PC-3 (cell line): Measurements from ENCODE around the gene KRTAP26-1. TPM values are rescaled to one million over a fixed set of nuclear protein-coding genes. Genes with fewer than 3 reads are reported as not detected.

Experiments used
- ATAC-seq: fragments of 200-7000 bp; cut with Tn5 transposase; 2 replicates; pipeline ENCODE4 v1.9.1; 2020; ENCODE audit warnings: mild to moderate bottlenecking, moderate library complexity
- BruUV-seq: library from RNA; stranded (reverse); fragments of 400-500 nt; replicated peaks from 2 replicates; lab custom pipeline; 2021; lab: Mats Ljungman, UMichigan
- CTCF ChIA-PET: fragments of 300-600 bp; sonication (Branson Sonifier 250); formaldehyde crosslinking; loops from one replicate; lab custom pipeline; 2022; ENCODE audit warnings: antibody characterized with exemption; lab: Charles Lee
- POLR2A ChIA-PET: fragments of 300-600 bp; sonication (Branson Sonifier 250); formaldehyde crosslinking; loops from one replicate; lab custom pipeline; 2022; ENCODE audit warnings: antibody characterized with exemption; ENCODE audit not compliant: unreplicated experiment; lab: Charles Lee
- DNase-seq: peaks from one replicate; pipeline ENCODE4 v3.0.0-alpha.2; 2015
- H2AFZ ChIP-seq: fragments of 300-600 bp; sonication (generic); 2 replicates; pipeline ENCODE4 v1.6.0; 2016; ENCODE audit warnings: antibody characterized with exemption, low read length
- H3F3A ChIP-seq: fragments of 300-600 bp; sonication (generic); one replicate; pipeline ENCODE4 v1.6.0; 2017; ENCODE audit warnings: antibody characterized with exemption, low read length, control low read depth, mild to moderate bottlenecking; ENCODE audit not compliant: unreplicated experiment
- H3K27ac ChIP-seq: fragments of 300-600 bp; sonication (generic); 2 replicates; pipeline ENCODE4 v1.5.1; 2016; ENCODE audit warnings: mild to moderate bottlenecking, low read length
- H3K27me3 ChIP-seq: fragments of 300-600 bp; sonication (generic); 2 replicates; pipeline ENCODE4 v1.6.1; 2016; ENCODE audit warnings: low read length, mixed read lengths
- H3K36me3 ChIP-seq: fragments of 300-600 bp; sonication (generic); 2 replicates; pipeline ENCODE4 v1.6.1; 2016; ENCODE audit warnings: low read depth, mixed run types, low read length, mixed read lengths
- H3K4me1 ChIP-seq: fragments of 300-600 bp; sonication (generic); 2 replicates; pipeline ENCODE4 v1.5.1; 2016; ENCODE audit warnings: low read length; ENCODE audit not compliant: insufficient read depth
- H3K4me2 ChIP-seq: fragments of 300-600 bp; sonication (generic); 2 replicates; pipeline ENCODE4 v1.6.0; 2016; ENCODE audit warnings: low read length
- H3K4me3 ChIP-seq: fragments of 300-600 bp; sonication (generic); 2 replicates; pipeline ENCODE4 v1.5.1; 2016; ENCODE audit warnings: mild to moderate bottlenecking, low read length, mixed read lengths
- H3K79me2 ChIP-seq: fragments of 300-600 bp; sonication (generic); 2 replicates; pipeline ENCODE4 v1.6.1; 2017; ENCODE audit warnings: low read length, mixed read lengths
- H3K9ac ChIP-seq: fragments of 300-600 bp; sonication (generic); 2 replicates; pipeline ENCODE4 v1.6.0; 2016; ENCODE audit warnings: mild to moderate bottlenecking, low read length
- H3K9me2 ChIP-seq: fragments of 300-600 bp; sonication (generic); replicated peaks from 2 replicates; pipeline ENCODE4 v1.6.1; 2016; ENCODE audit warnings: mixed run types, low read length, mixed read lengths
- H3K9me3 ChIP-seq: fragments of 300-600 bp; sonication (generic); 2 replicates; pipeline ENCODE4 v1.6.1; 2016; ENCODE audit warnings: low read length, mixed read lengths
- H4K20me1 ChIP-seq: fragments of 300-600 bp; sonication (generic); 2 replicates; pipeline ENCODE4 v1.6.1; 2016; ENCODE audit warnings: low read length, mixed read lengths
- CTCF ChIP-seq: fragments of 300-600 bp; sonication (generic); conservative IDR thresholded peaks from 2 replicates; pipeline ENCODE4 v1.5.1; 2017; ENCODE audit warnings: antibody characterized with exemption, low read depth, mild to moderate bottlenecking, low read length
- EZH2 ChIP-seq: fragments of 300-600 bp; sonication (generic); IDR thresholded peaks from one replicate; pipeline ENCODE4 v1.6.1; 2017; ENCODE audit warnings: antibody characterized with exemption, mild to moderate bottlenecking, low read length; ENCODE audit not compliant: unreplicated experiment
- EZH2phosphoT487 ChIP-seq: fragments of 300-600 bp; sonication (generic); IDR thresholded peaks from 2 replicates; pipeline ENCODE4 v1.6.1; 2018; ENCODE audit warnings: mild to moderate bottlenecking, antibody characterized with exemption, low read length, borderline replicate concordance
- intact Hi-C: fragments of 100-400 bp; cut with micrococcal nuclease; formaldehyde crosslinking; loops from 2 replicates; pipeline ENCODE4 v1.9.0; 2023
- total RNA-seq: library from RNA; depleted of rRNA; stranded (reverse); fragments of >200 nt; gene quantifications from 2 replicates; pipeline ENCODE4 v1.2.3, GENCODE V29; 2014

The KRTAP26-1 gene
- total RNA-seq, 1 experiment from 2014 or later, result not detected

DNA sequence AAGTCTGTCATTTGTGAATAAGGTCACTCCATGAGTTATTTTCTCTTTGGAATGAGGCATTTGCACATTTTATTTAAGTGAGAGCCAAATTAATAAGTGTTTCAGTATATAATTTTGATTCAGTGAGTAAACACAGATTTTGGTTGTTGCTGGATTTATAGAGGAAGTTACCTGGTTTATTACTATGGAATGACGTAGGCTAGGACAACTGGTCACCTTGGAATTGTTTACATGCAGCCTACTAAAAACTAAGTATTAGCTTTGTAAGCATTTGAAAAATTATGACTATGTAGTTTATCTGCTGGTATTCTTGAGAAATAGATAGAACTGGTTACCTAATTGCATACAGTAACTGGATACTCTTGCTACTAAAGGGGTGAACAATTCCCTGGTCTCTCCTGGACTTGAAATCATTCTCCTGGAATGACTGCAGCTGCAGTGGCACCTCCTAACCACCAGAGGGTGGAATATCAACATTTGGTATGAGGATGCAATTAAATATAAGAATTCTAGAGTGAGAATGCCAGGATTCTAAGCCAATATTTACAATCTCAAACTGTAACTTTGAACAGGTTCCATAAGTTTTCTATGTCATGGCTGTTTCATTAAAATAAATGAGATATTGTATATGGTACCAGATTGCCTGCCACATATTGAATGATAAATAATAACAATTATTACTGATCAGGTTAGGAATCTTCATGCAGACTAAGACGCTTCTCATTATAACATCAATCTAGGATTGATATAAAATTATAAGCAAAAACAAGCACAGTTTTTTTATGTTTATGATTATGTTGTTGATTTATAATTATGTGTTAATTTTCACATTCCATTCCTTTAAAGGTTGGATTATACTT is 20.8 kb upstream of the KRTAP26-1 start:
- H3K27ac ChIP-seq, result peak overlapping the region; percentile 78
- peak; percentile 83 for DNase-seq
- H3F3A ChIP-seq, result no peaks in the 10 kb centered on the region
- no peak for TF ChIP-seq EZH2
- TF ChIP-seq CTCF, result peak; percentile 96
- no peak for TF ChIP-seq EZH2phosphoT487
- H3K4me2 ChIP-seq, result no peak overlapping the region
- BruUV-seq, result no TSS peak
- H3K9me2 ChIP-seq, result no peaks in the 10 kb centered on the region
- H3K4me1 ChIP-seq, result peaks cover 19% of the 10 kb centered on the region
- H2AFZ ChIP-seq, result no peak overlapping the region
- H4K20me1 ChIP-seq, result no peaks in the 10 kb centered on the region
- H3K27me3 ChIP-seq, result peaks cover 10% of the 10 kb centered on the region; the same call in 1 of the 2 replicates
- H3K79me2 ChIP-seq, result no peaks in the 10 kb centered on the region
- intact Hi-C loops, result loop anchor here (1.0 to 10.0 kb wide), 5 partner anchors 68 to 745 kb away; partner anchors contain the start of gene KRTAP19-5
- 0 out of 2 replicates have a peak, but pooled peaks cover 3% of the 10 kb centered on the region for H3K9me3 ChIP-seq
- H3K9ac ChIP-seq, result no peak overlapping the region
- POLR2A ChIA-PET, result no interaction called here
- CTCF ChIA-PET, result no interaction called here
- H3K36me3 ChIP-seq, result no peaks in the 10 kb centered on the region
- peak; percentile 82 for ATAC-seq
- H3K4me3 ChIP-seq, result no peak overlapping the region

DNA sequence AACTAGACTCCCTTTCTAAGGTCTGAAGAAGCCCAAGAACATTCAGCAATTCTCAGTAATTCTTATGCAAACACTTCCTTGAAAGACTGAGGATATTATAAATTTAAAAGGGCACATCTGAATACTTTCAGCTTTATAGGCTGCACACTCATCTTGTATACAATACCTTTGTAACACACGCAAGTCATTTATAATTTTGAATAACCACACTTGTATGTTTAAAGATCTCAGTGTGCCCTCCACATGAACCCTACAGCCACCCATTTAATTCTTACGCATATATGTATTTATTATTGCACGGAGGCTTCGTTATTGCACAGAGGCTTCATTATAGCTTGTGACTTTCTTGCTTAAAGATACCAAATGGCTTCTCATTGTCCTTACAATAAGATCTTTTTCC is 18.6 kb upstream of the KRTAP26-1 start:
- peak; percentile 38 for DNase-seq
- Histone ChIP-seq H3K4me2 (no peak overlapping the region), H3F3A (no peaks in the 10 kb centered on the region), H4K20me1 (no peaks in the 10 kb centered on the region), H3K79me2 (no peaks in the 10 kb centered on the region), H3K27me3 (peaks cover 7% of the 10 kb centered on the region; the same call in 1 of the 2 replicates), H3K9ac (peak overlapping the region; percentile 44), H3K4me1 (peaks cover 19% of the 10 kb centered on the region), H3K9me3 (no peaks in the 10 kb centered on the region), H2AFZ (no peak overlapping the region), H3K9me2 (no peaks in the 10 kb centered on the region), H3K36me3 (no peaks in the 10 kb centered on the region), H3K27ac (peak overlapping the region; percentile 78), H3K4me3 (no peak overlapping the region)
- no TSS peak for BruUV-seq
- ATAC-seq, result peak; percentile 33; the same call in 1 of the 2 replicates
- TF ChIP-seq CTCF (no peak), EZH2 (no peak), EZH2phosphoT487 (no peak)
- intact Hi-C loops, result no loop called here
- ChIA-PET CTCF (no interaction called here), POLR2A (no interaction called here)
